SK-N-MC (cell line): ENCODE results near the gene MTFR1L.

Experiments
- DNase-seq: peaks from one replicate; pipeline ENCODE4 v3.0.0-alpha.2; 2011; ENCODE audit warnings: low read depth, low spot score
- H3K27ac ChIP-seq: fragments of 200-600 bp; sonication (generic); 2 replicates; pipeline ENCODE4 v1.5.1; 2016; ENCODE audit warnings: mixed run types
- H3K36me3 ChIP-seq: fragments of 200-600 bp; sonication (generic); 2 replicates; pipeline ENCODE4 v1.6.1; 2017; ENCODE audit warnings: antibody characterized with exemption, low read length, mixed read lengths; ENCODE audit not compliant: insufficient read depth
- H3K4me3 ChIP-seq: fragments of 200-600 bp; sonication (generic); 2 replicates; pipeline ENCODE4 v1.5.1; 2016
- H3K9ac ChIP-seq: fragments of 200-600 bp; sonication (generic); 2 replicates; pipeline ENCODE4 v1.8.0; 2017; ENCODE audit warnings: mixed run types, mixed read lengths; ENCODE audit not compliant: insufficient read length
- H3K9me3 ChIP-seq: fragments of 200-600 bp; sonication (generic); 2 replicates; pipeline ENCODE4 v1.6.1; 2017; ENCODE audit warnings: low read depth, mild to moderate bottlenecking, antibody characterized with exemption, low read length, moderate library complexity, mixed read lengths
- EZH2 ChIP-seq: fragments of 200-600 bp; sonication (generic); IDR thresholded peaks from one replicate; pipeline ENCODE4 v1.6.1; 2017; ENCODE audit warnings: antibody characterized with exemption
- FOXP2 ChIP-seq: optimal IDR thresholded peaks from 2 replicates; pipeline ENCODE3; 2011; ENCODE audit warnings: mild to moderate bottlenecking, moderate library complexity; ENCODE audit not compliant: insufficient read depth; ENCODE audit errors: extremely low read length, control extremely low read depth
- POLR2AphosphoS5 ChIP-seq: IDR thresholded peaks from 2 replicates; pipeline ENCODE4 v1.6.1; 2012; ENCODE audit warnings: mild to moderate bottlenecking, low read depth, low read length, borderline replicate concordance

MTFR1L gene

GRCh38 chr1:25810341-25811299, 9.1 kb upstream of the MTFR1L start:
- Histone ChIP-seq H3K4me3 (no peak overlapping the region), H3K9me3 (no peaks in the 10 kb centered on the region), H3K27ac (no peak overlapping the region), H3K36me3 (no peaks in the 10 kb centered on the region), H3K9ac (no peak overlapping the region)
- no peak for DNase-seq
- TF ChIP-seq FOXP2 (no peak), POLR2AphosphoS5 (no peak), EZH2 (no peak)

GRCh38 chr1:25811384-25812082, 8.2 kb upstream of the MTFR1L start:
- DNase-seq = no peak
- TF ChIP-seq EZH2 (no peak), POLR2AphosphoS5 (no peak), FOXP2 (no peak)
- Histone ChIP-seq H3K9ac (no peak overlapping the region), H3K27ac (no peak overlapping the region), H3K4me3 (no peak overlapping the region), H3K9me3 (no peaks in the 10 kb centered on the region), H3K36me3 (no peaks in the 10 kb centered on the region)

- H3K4me3 ChIP-seq = no peak overlapping the region
- DNase-seq = no peak
- H3K36me3 ChIP-seq = no peaks in the 10 kb centered on the region
- H3K9ac ChIP-seq = no peak overlapping the region
- TF ChIP-seq POLR2AphosphoS5 = no peak
- no peak for TF ChIP-seq EZH2
- TF ChIP-seq FOXP2 = no peak
- no peaks in the 10 kb centered on the region for H3K9me3 ChIP-seq
- H3K27ac ChIP-seq = no peak overlapping the region
Measured at GRCh38 chr1:25813071-25813733, 6.6 kb upstream of the MTFR1L start.

DNA sequence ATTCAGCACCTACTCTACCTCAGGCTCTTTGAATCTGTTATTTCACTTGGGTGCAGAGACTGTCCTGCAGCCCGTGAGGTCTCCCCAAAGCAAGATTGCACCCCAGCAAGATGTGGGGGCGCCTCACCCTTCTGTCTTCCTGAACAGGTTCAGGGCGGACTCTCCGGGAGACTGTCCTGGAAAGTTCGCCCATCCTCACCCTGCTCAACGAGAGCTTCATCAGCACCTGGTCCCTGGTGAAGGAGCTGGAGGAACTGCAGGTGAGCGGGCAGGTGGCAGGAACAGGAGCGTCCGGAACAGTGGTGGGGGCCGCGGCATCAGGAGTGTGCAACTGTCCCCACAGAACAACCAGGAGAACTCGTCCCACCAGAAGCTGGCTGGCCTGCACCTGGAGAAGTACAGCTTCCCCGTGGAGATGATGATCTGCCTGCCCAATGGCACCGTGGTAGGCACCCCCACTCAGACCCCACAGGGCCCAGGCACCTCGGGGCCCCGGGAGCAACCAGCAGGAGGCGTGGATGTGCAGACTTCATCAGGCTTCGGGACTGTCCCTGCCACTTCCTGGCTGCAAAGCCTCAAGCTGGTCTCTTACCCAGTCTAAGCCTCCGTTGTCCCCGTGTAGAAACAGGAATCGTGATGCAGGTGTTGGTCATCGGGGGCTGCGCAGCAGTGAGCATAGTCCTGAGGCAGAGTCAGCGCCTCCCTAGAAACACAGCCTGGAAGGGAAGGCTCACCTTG, 5.9 kb upstream of the MTFR1L start:
- Histone ChIP-seq H3K4me3 (no peak overlapping the region), H3K36me3 (no peaks in the 10 kb centered on the region), H3K9ac (no peak overlapping the region), H3K9me3 (no peaks in the 10 kb centered on the region), H3K27ac (no peak overlapping the region)
- DNase-seq = no peak
- TF ChIP-seq POLR2AphosphoS5 (no peak), EZH2 (no peak), FOXP2 (no peak)

DNA sequence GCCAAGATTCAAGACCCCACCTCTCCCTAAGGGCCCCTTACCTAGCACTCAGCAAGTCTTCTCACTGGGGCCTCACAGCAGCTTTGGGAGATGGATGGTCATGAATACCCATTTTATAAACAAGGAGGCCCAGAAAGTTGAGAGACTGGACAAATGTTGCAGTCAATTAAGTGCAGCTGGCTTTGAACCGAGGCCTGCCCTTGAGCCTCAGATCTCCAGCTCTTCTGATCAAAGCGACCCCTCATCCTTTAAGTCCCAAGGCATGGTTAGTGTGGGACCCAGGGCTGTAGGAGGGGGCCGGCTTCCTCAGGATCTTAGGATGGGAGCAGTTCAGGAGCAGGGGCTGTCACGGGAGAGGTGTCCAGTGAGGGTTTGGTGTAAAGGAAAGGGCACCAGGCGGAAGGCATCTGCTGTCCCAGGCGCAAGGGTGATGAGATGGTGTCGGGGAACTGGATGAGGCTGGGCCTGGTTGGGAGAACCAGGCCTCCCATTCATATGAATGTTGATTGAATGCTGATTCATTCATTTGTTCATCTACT, 5.1 kb upstream of the MTFR1L start:
- H3K9me3 ChIP-seq = no peaks in the 10 kb centered on the region
- no peak overlapping the region for H3K9ac ChIP-seq
- DNase-seq = no peak
- no peak for TF ChIP-seq POLR2AphosphoS5
- TF ChIP-seq EZH2 = no peak
- TF ChIP-seq FOXP2 = no peak
- H3K27ac ChIP-seq = no peak overlapping the region
- no peak overlapping the region for H3K4me3 ChIP-seq
- H3K36me3 ChIP-seq = no peaks in the 10 kb centered on the region

DNA sequence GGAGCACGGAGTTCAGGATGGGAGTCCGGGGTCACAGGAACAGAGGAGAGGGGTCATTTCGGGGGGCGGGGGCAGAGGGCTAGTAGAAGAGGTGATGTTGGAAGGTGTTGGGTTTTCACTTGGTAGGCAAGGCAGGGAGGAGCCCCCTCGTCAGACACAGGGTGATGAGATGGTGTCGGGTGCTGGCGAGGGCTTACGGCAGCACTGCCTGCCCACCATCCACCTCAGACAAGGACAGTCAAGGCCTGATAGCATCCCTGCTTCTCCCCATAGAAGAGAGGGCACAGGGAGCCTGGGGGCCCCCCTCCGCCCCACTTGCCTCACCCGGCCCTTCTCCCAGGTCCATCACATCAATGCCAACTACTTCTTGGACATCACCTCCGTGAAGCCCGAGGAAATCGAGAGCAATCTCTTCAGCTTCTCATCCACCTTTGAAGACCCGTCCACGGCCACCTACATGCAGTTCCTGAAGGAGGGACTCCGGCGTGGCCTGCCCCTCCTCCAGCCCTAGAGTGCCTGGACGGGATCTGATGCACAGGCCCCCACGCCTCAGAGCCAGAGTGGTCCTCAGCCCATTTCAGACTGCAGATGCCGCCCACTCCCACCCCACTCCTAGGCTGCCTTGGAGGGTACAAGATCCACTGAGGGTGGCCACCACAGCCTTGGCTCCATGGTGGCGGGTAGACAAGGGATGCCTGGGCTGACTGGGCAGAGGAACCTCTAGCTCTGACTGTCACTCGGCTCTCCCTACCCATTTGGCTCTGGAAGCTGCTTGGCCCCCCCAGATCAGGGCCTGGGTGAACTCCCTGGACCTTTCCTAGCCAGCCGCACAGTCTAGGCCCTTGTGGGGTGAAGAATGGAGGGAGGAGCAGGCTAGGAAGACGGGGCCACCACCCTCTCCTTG, 4.3 kb upstream of the MTFR1L start:
- Histone ChIP-seq H3K4me3 (no peak overlapping the region), H3K9me3 (no peaks in the 10 kb centered on the region), H3K27ac (no peak overlapping the region), H3K36me3 (no peaks in the 10 kb centered on the region), H3K9ac (no peak overlapping the region)
- DNase-seq = no peak
- no peak for TF ChIP-seq FOXP2
- no peak for TF ChIP-seq POLR2AphosphoS5
- TF ChIP-seq EZH2 = no peak
